Ectodermal cell (in vitro differentiated cells): ENCODE data around the gene AFF2.

Experiments
- H3K27ac ChIP-seq: 2 replicates; pipeline ENCODE4 v1.7.0; 2013; ENCODE audit warnings: mild to moderate bottlenecking, low read depth, low read length; ENCODE audit not compliant: insufficient read depth, poor library complexity, severe bottlenecking
- H3K27me3 ChIP-seq: 2 replicates; pipeline ENCODE4 v1.7.0; 2013; ENCODE audit warnings: mild to moderate bottlenecking, low read length; ENCODE audit not compliant: insufficient read depth, control insufficient read depth, poor library complexity, severe bottlenecking
- H3K36me3 ChIP-seq: one replicate; pipeline ENCODE4 v1.7.0; 2013; ENCODE audit warnings: low read length; ENCODE audit not compliant: control insufficient read depth, insufficient read depth
- H3K4me1 ChIP-seq: one replicate; pipeline ENCODE4 v1.7.0; 2013; ENCODE audit warnings: low read length; ENCODE audit not compliant: control insufficient read depth, insufficient read depth
- H3K4me3 ChIP-seq: 2 replicates; pipeline ENCODE4 v1.7.0; 2013; ENCODE audit warnings: low read depth, low read length, control low read depth; ENCODE audit not compliant: insufficient read depth
- H3K9me3 ChIP-seq: 2 replicates; pipeline ENCODE4 v1.7.0; 2013; ENCODE audit warnings: mild to moderate bottlenecking, low read length, moderate library complexity; ENCODE audit not compliant: control insufficient read depth
- WGBS, 2 experiments: methylation state at CpG; one replicate each; pipeline ENCODE4 v1.1.7; 2013; ENCODE audit warnings: missing lambda C conversion rate in 2 of 2; 5-methylcytosine and 5-hydroxymethylcytosine counted together

The AFF2 gene

GRCh38 chrX:148865277-148866210, 365.1 kb downstream of the AFF2 start:
- WGBS, 2 experiments = 42 to 47% methylated on average over 7 to 8 of the region's 9 CpGs
- Histone ChIP-seq H3K4me3 (no peak overlapping the region), H3K4me1 (peaks cover 14% of the 10 kb centered on the region), H3K27me3 (no peaks in the 10 kb centered on the region), H3K9me3 (no peaks in the 10 kb centered on the region), H3K27ac (no peak overlapping the region), H3K36me3 (no peaks in the 10 kb centered on the region)

- H3K27me3 ChIP-seq = no peaks in the 10 kb centered on the region
- H3K4me1 ChIP-seq = peaks cover 4% of the 10 kb centered on the region
- no peaks in the 10 kb centered on the region for H3K9me3 ChIP-seq
- no peaks in the 10 kb centered on the region for H3K36me3 ChIP-seq
- H3K27ac ChIP-seq = no peak overlapping the region
- WGBS, 2 experiments = 100% methylated on average over 2 of the region's 2 CpGs
- H3K4me3 ChIP-seq = no peak overlapping the region
These were observed 367.2 kb downstream of the AFF2 start for GRCh38 chrX:148867596-148867995.

GRCh38 chrX:148871422-148872160, 371.2 kb downstream of the AFF2 start:
- no peak overlapping the region for H3K4me3 ChIP-seq
- H3K27me3 ChIP-seq = no peaks in the 10 kb centered on the region
- H3K27ac ChIP-seq = no peak overlapping the region
- H3K36me3 ChIP-seq = no peaks in the 10 kb centered on the region
- no peaks in the 10 kb centered on the region for H3K9me3 ChIP-seq
- H3K4me1 ChIP-seq = no peaks in the 10 kb centered on the region
- 93 to 95% methylated on average over 3 to 6 of the region's 7 CpGs for WGBS, 2 experiments

- Histone ChIP-seq H3K4me3 (no peak overlapping the region), H3K4me1 (no peaks in the 10 kb centered on the region), H3K27me3 (no peaks in the 10 kb centered on the region), H3K36me3 (no peaks in the 10 kb centered on the region), H3K27ac (no peak overlapping the region), H3K9me3 (no peaks in the 10 kb centered on the region)
- 89 to 100% methylated on average over 1 of the region's 1 CpG for WGBS, 2 experiments
These were observed 371.7 kb downstream of the AFF2 start for GRCh38 chrX:148872161-148872535.

- no peak overlapping the region for H3K27ac ChIP-seq
These were observed 372.5 kb downstream of the AFF2 start for GRCh38 chrX:148872881-148873280.

GRCh38 chrX:148874636-148875246, 374.3 kb downstream of the AFF2 start:
- Histone ChIP-seq H3K4me1 (no peaks in the 10 kb centered on the region), H3K4me3 (no peak overlapping the region), H3K36me3 (no peaks in the 10 kb centered on the region), H3K27ac (no peak overlapping the region), H3K27me3 (no peaks in the 10 kb centered on the region), H3K9me3 (no peaks in the 10 kb centered on the region)
- WGBS, 2 experiments = 94 to 100% methylated on average over 3 of the region's 3 CpGs

More at GRCh38 chrX:148872881-148873280, 372.5 kb downstream of the AFF2 start:
- Histone ChIP-seq H3K9me3 (no peaks in the 10 kb centered on the region), H3K27me3 (no peaks in the 10 kb centered on the region), H3K36me3 (no peaks in the 10 kb centered on the region), H3K4me1 (no peaks in the 10 kb centered on the region), H3K4me3 (no peak overlapping the region)
- WGBS, 2 experiments = 100% methylated on average over 1 to 2 of the region's 4 CpGs

- Histone ChIP-seq H3K4me1 (no peaks in the 10 kb centered on the region), H3K36me3 (no peaks in the 10 kb centered on the region), H3K27me3 (no peaks in the 10 kb centered on the region), H3K4me3 (no peak overlapping the region), H3K9me3 (no peaks in the 10 kb centered on the region), H3K27ac (no peak overlapping the region)
- WGBS, 2 experiments = 80 to 94% methylated on average over 3 to 5 of the region's 5 CpGs
These were observed 378.0 kb downstream of the AFF2 start for GRCh38 chrX:148878371-148878770.

GRCh38 chrX:148885203-148885602, 384.8 kb downstream of the AFF2 start:
- Histone ChIP-seq H3K4me1 (no peaks in the 10 kb centered on the region), H3K36me3 (no peaks in the 10 kb centered on the region), H3K4me3 (no peak overlapping the region), H3K27ac (no peak overlapping the region), H3K9me3 (no peaks in the 10 kb centered on the region), H3K27me3 (no peaks in the 10 kb centered on the region)
- WGBS, 2 experiments = 73 to 79% methylated on average over 3 of the region's 3 CpGs

GRCh38 chrX:148893395-148893794, 393.0 kb downstream of the AFF2 start:
- Histone ChIP-seq H3K9me3 (no peaks in the 10 kb centered on the region), H3K4me1 (no peaks in the 10 kb centered on the region), H3K27me3 (no peaks in the 10 kb centered on the region), H3K4me3 (no peak overlapping the region), H3K27ac (no peak overlapping the region), H3K36me3 (no peaks in the 10 kb centered on the region)

GRCh38 chrX:148902581-148902980, 402.2 kb downstream of the AFF2 start:
- no peak overlapping the region for H3K27ac ChIP-seq
- H3K27me3 ChIP-seq = no peaks in the 10 kb centered on the region
- H3K9me3 ChIP-seq = no peaks in the 10 kb centered on the region
- no peak overlapping the region for H3K4me3 ChIP-seq
- no peaks in the 10 kb centered on the region for H3K36me3 ChIP-seq
- no peaks in the 10 kb centered on the region for H3K4me1 ChIP-seq
